AG10803 (cell line): ENCODE measurements around the gene USP46.
A peak's percentile ranks its signal among the peaks of the same experiment; 100 is the strongest.

Experiments
- DNase-seq: peaks from one replicate; pipeline ENCODE4 v3.0.0; 2010; ENCODE audit warnings: low read depth
- H3K4me3 ChIP-seq: 2 replicates; pipeline ENCODE4 v1.5.1; 2011; ENCODE audit warnings: mild to moderate bottlenecking, low read length, control low read depth
- CTCF ChIP-seq: conservative IDR thresholded peaks from 2 replicates; pipeline ENCODE4 v1.5.1; 2011; ENCODE audit warnings: mild to moderate bottlenecking, low read length, control low read depth, inconsistent platforms

USP46 gene

DNA sequence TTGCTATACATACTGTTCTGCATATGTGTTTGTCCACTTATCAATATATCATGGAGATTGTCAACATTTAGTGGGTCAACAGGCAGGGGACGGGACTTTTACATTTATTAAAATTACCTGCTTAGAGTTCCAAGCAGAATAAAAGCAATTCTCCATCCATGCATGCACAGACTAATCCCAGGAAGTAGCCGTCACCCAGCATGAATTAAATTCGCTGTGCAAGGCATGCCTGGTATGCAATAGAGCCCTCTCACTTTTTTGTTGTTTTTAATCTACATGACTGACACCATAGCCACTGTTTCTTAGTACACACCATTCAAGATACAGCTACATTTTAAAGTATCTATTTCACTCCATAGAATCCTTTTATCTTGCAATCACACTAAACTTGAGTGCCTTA is 108.9 kb downstream of the USP46 start:
- TF ChIP-seq CTCF = no peak
- no peak for DNase-seq
- no peak overlapping the region for H3K4me3 ChIP-seq

GRCh38 chr4:52548818-52549570 is 110.1 kb downstream of the USP46 start:
- no peak for TF ChIP-seq CTCF
- no peak overlapping the region for H3K4me3 ChIP-seq
- no peak for DNase-seq

GRCh38 chr4:52546449-52546848 is 112.7 kb downstream of the USP46 start:
- H3K4me3 ChIP-seq = no peak overlapping the region
- no peak for TF ChIP-seq CTCF
- no peak for DNase-seq

DNA sequence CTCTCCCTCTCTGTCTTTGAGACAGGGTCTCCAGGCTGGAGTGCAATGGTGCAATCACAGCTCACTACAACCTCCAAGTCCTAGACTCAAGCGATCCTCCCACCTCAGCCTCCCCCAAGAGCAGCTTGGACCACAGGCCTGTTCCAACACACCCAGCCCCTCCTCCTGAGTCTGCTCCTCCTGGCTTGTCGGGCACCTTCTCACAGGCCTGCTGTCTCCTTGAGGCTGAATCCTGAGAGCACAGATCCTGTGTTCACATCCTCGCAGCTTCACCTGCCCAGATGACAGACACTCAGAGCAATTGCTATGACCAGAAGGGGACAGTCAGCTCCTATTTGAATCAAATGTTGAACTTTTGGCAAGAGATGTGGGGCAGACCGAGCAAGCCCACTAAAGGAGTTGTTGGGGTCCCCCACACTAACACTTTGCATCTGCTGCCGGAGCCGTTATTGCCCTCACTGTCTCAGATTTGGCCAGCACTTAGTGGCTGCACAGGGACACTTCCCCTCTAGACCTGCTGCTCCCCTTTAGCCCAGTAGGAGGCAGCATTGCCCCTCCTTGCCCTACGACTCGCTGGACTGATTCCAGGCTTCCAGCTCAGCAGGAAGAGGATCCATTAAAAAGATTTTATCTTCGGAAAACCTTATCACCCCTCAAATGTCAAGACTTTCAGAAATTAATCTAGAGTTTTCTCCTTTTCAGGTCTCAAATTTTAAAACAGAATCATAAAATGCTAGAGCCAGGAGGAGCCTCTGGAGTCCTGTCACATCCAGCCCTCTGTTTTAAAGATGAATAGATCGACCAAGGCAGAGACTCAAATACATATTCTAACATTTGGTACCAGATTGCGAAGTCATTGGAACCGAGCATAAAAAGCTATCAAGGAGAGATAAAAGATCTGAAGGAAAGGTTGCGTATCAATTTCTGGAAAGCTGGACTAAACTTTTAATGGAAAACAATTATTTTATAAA is 113.7 kb downstream of the USP46 start:
- H3K4me3 ChIP-seq = peak overlapping the region; percentile 4; the same call in 1 of the 2 replicates
- DNase-seq = peak; percentile 63
- peak; percentile 98 for TF ChIP-seq CTCF
